HG03039 (cell line): ENCODE results near the gene NKX1-2.
A peak's percentile ranks its signal among the peaks of the same experiment; 100 is the strongest.

Source experiments
- ATAC-seq: cut with Tn5 transposase; IDR thresholded peaks from one replicate; pipeline ENCODE4 v1.9.1; 2021; ENCODE audit warnings: mild to moderate bottlenecking, moderate library complexity; ENCODE audit not compliant: unreplicated experiment

The NKX1-2 gene

DNA sequence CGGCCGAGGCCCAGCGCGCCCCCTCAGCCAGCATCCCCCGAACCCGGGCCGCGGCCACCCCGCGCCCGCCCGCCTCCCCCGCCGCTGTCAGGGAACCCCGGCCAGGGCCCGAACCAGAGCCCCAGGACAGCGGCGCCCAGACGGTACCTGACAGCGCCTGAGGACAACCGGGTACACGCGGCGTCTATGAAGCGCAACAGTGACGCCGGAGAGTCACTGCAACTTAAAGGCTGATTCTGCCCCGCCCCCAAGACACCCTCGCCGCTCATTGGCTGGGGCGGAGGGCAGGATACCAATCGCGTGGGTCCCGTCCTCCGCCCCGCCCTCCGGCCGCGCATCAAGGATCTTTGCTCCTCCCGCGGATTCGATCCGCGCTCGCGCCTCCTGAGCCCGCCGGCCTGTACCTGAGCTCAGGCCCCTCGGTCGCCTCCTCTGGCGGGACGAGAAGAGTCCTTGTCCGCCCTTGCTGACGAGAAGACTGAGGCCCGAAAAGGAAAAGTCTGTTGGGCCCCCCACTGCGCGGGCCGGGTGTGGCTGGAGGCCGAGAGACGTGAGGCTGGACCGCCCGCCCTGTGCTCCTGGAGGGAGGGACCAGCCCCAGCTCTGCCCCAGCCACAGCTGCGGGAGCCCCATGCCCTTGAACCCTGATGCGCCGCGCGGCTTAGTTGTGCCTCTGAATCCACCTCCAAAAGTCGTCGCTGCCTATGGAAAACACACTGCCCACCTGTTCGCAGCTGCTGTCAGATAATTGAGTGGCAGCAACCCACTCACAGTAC lies 30.9 kb downstream of the NKX1-2 start, which contains the start of gene OAT:
TSS of gene OAT (minus strand) at position 198 of the 776 bp plus-strand sequence. CDS start 6,752 bp downstream, outside the sequence.
- ATAC-seq: peak; percentile 93

DNA sequence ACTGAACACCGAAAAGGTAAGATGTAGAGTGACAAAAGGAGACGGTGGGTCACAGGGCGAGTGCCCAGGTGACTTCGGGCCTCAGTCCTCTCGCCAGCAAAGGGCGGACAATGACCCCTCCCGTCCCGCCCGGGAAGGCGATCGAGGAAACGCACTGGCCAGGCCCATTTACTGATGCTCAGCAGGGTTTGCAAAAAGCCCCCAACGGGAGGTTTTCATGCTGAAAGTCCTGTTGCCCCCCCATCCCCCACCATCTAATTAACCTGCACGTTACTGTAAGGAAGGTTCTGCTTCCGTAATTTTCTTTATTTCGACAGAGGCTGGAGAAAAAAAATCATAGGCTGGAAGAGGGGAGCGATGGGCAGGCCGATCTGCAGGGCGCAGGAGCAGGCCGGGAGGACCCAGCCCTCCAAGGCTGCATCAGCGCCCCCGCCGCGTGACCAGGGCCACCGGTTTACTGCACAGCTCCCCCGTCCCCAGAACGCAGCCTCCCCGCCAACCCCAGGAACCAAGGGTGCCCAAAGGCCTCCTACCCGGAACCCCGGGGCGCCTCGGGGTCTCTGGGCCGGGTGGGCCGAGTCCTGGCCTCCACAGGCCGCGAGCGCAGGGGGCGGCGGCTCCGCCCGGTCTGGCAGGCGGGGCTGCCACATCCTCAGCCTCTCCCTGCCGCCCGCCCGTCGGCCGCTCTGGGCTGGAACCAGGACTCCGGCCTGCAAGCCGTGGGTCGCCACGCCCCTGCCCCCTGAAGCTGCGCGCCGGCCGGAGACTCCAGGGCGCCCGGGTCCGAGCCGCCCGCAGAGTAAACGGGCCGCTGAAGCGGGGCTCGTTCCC lies 31.7 kb downstream of the NKX1-2 start:
- peak; percentile 15 for ATAC-seq

DNA sequence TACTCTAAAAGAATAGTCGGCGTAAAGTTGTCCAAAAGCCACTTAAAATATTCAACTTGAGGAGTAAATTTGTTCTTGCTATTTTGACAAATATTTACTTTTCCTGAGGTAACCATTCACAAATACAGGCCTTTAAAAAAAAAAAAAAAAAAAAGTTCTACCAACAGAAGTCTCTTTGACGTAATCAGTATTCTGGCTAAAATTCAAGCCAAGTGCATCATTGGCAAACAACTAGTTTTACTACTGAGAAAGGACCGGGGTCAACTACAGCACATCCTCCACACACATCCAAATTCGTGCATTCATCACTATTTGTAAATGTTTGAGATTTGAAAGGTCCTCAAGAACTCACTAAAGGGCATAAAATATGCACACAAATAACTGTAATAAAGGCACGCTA lies 33.1 kb downstream of the NKX1-2 start:
- no peak for ATAC-seq

DNA sequence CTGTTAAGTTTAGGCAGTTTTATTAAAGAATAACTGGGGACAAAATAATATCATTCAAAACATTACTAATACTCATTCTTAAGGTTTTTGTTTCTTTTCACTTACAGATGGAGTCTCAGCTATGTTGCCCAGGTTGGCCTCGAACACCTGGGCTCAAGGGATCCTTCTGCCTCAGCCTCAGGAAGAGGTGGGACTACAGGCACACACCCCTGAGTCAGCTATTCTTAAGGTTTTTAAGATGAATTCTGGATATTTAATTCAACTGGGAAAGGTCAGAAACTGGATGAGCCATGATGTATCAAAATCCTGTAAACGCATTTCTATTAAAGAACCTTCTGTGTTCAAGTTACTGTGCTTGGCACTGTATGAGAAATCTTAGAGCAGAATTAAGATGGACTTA lies 34.6 kb downstream of the NKX1-2 start:
- ATAC-seq: no peak

DNA sequence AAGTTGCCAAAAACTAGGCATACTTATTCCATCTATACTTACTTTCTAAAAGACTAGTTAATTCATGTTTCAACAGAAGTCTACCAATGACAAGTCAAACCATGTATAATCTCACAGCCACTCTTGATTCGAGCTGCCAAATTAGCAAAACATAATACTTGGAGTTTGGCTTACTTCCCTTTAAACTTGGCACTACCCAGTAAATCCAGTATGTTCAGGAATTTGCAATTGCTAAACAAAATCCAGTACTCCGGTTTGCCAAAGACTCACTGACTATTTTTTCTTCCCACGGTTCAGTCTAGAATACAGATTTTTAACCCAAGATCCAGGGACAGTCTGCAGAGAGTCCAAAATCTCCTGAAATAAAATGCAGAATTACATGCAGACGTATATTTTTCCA lies 35.8 kb downstream of the NKX1-2 start:
- no peak for ATAC-seq

DNA sequence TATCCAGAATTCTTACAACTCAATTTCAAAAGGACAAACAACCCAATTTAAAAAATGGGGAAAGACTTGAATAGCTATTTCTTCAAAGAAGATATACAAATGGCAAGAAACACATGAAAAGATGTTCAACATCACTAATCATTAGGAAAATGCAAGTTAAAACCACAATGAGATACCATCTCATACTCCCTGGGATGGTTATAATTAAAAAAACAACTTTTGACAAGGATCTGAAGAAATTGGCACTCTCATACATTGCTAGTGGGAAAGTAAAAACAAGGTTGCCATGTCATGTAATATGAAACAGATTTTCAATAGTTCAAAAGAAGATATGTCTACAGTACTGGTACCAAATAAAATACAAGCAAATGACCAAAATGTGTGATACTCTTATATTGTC lies 40.1 kb downstream of the NKX1-2 start:
- ATAC-seq: no peak

DNA sequence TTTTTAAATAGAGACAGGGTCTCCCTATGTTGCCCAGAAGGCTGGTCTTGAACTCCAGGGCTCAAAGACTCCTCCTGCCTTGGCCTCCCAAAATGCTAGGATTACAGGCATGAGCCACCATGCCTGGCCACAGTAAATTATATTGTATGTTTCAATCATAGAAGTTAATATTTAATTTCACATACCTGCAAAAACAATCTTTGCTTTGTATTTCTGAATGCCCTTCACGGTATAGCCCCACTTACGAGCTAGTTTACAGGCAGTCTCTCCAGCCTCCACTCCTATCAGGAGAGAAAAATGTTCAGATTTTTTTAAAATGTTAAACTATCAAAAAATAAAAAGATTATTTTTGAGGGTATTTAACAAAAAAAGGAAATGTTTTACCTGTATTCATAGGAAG lies 41.5 kb downstream of the NKX1-2 start:
- ATAC-seq: no peak

DNA sequence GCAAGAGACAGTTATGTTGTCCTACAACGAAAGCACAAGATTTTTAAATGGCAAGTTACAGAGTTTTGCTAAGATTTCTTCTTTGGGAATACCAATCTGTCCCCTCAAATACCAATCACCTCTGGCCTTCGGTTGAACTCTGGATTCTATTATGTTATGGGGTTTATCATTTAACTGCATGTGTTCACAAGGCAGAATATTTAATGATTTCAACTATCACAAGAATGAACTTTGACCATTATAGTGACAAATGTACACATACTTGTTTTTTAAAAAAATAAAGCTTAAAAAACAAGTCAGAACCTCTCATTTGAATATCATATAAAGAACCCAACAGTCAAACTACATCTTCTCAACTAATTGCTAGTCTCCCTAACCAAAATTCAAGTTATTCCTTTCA lies 42.4 kb downstream of the NKX1-2 start:
- no peak for ATAC-seq

DNA sequence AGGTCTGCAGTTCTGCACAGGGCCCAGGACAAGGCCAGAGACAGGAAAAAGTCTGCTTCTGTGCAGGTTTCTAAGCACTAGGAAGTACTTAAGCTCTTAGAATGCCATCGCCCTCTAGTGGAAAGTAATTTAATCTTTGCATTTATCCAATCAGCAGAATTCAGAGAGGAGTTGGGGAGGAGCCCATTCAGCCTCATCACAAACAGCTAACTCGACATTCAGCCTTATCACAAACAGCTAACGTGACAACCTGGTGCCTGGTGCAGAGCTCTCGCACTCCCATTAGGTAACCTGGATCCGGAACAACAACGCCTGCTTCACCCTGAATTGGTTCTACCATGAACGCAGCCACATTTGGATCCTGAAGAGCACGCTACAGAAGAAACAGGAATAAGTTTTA lies 46.3 kb downstream of the NKX1-2 start:
- ATAC-seq: peak; percentile 53

DNA sequence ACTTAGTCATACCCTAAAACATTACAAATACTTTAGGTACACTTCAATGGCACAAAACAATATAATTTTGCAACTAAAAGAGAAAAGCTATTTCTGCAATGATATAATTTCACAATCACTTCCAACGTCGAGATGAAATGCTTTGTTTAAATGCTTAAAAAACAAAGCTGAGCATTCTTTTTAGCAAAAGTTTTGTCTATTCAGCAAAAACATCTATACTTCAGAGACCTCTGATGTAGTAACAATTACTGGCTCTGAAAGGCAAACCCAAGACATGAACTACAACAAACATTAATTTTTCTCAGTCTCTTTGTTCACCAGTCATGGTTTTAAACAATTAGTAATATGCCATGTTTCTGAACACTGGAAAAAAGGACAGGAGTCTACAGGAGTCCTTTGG lies 47.6 kb downstream of the NKX1-2 start:
- no peak for ATAC-seq

DNA sequence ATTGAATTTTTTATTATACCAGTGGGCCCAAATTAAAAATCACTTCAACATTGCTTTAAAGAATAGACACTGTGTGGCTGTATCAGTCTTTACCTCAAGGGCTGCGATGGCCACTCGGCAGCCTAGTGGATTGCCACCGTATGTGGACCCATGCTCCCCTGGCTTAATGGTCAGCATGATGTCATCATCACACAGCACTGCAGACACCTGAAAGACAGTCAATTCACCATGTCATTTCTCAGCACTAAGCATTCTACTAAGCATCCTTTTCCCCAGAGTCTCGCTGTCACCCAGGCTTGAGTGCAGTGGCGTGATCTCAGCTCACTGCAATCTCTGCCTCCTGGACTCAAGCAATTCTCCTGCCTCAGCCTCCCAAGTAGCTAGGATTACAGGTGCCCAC lies 48.2 kb downstream of the NKX1-2 start:
- ATAC-seq: no peak
